Measurements from ENCODE around the gene ADGRB2. TPM values are rescaled to one million over a fixed set of nuclear protein-coding genes. Genes with fewer than 3 reads are reported as not detected.

ADGRB2 gene
- total RNA-seq, 4 donors from 2014 or later, result 0.77 to 31.0 (median 3.7) TPM; not detected in 1

- H3K27ac ChIP-seq, result no peak overlapping the region
- no peaks in the 10 kb centered on the region for H3K9me3 ChIP-seq
- no peaks in the 10 kb centered on the region for H3K4me1 ChIP-seq
- no peak for DNase-seq
- no peak for TF ChIP-seq CTCF (IDR thresholded peaks at IDR 0.05)
- no peak for TF ChIP-seq POLR2A (IDR thresholded peaks at IDR 0.05)
- intact Hi-C loops (cut with DNase I; ENCODE audit: low total_unique reads), result no loop called here
- H3K36me3 ChIP-seq, result no peaks in the 10 kb centered on the region
- no peaks in the 10 kb centered on the region for H3K27me3 ChIP-seq
- H3K4me3 ChIP-seq, result no peak overlapping the region
These were observed 80.1 kb downstream of the ADGRB2 start for GRCh38 chr1:31683997-31684396.

- H3K36me3 ChIP-seq, result no peaks in the 10 kb centered on the region
- intact Hi-C loops (cut with DNase I; ENCODE audit: low total_unique reads), result no loop called here
- no peak overlapping the region for H3K4me3 ChIP-seq
- no peaks in the 10 kb centered on the region for H3K4me1 ChIP-seq
- H3K27me3 ChIP-seq, result no peaks in the 10 kb centered on the region
- no peak for TF ChIP-seq CTCF (IDR thresholded peaks at IDR 0.05)
- no peak for TF ChIP-seq POLR2A (IDR thresholded peaks at IDR 0.05)
- no peak for DNase-seq
- H3K27ac ChIP-seq, result no peak overlapping the region
- no peaks in the 10 kb centered on the region for H3K9me3 ChIP-seq
These were observed 82.7 kb downstream of the ADGRB2 start for GRCh38 chr1:31681415-31681814.

- Histone ChIP-seq H3K4me3 (no peak overlapping the region), H3K27me3 (no peaks in the 10 kb centered on the region), H3K4me1 (no peaks in the 10 kb centered on the region), H3K36me3 (no peaks in the 10 kb centered on the region), H3K9me3 (no peaks in the 10 kb centered on the region), H3K27ac (no peak overlapping the region)
- no peak for DNase-seq
- TF ChIP-seq CTCF (IDR thresholded peaks at IDR 0.05) (no peak), POLR2A (IDR thresholded peaks at IDR 0.05) (no peak)
- intact Hi-C loops (cut with DNase I; ENCODE audit: low total_unique reads), result no loop called here
These were observed 84.4 kb downstream of the ADGRB2 start for GRCh38 chr1:31679676-31680230.

GRCh38 chr1:31679091-31679490 lies 85.0 kb downstream of the ADGRB2 start:
- TF ChIP-seq CTCF (IDR thresholded peaks at IDR 0.05), result no peak
- no peak for TF ChIP-seq POLR2A (IDR thresholded peaks at IDR 0.05)
- Histone ChIP-seq H3K27me3 (no peaks in the 10 kb centered on the region), H3K4me1 (no peaks in the 10 kb centered on the region), H3K36me3 (no peaks in the 10 kb centered on the region), H3K4me3 (no peak overlapping the region), H3K27ac (no peak overlapping the region), H3K9me3 (no peaks in the 10 kb centered on the region)
- intact Hi-C loops (cut with DNase I; ENCODE audit: low total_unique reads), result no loop called here
- DNase-seq, result no peak

- Histone ChIP-seq H3K27ac (no peak overlapping the region), H3K27me3 (no peaks in the 10 kb centered on the region), H3K4me1 (no peaks in the 10 kb centered on the region), H3K4me3 (no peak overlapping the region), H3K9me3 (no peaks in the 10 kb centered on the region), H3K36me3 (no peaks in the 10 kb centered on the region)
- intact Hi-C loops (cut with DNase I; ENCODE audit: low total_unique reads), result no loop called here
- no peak for TF ChIP-seq CTCF (IDR thresholded peaks at IDR 0.05)
- no peak for TF ChIP-seq POLR2A (IDR thresholded peaks at IDR 0.05)
- no peak for DNase-seq
These were observed 85.5 kb downstream of the ADGRB2 start for GRCh38 chr1:31678681-31679080.
